ENCODE data around the gene SKIC3.

DNA sequence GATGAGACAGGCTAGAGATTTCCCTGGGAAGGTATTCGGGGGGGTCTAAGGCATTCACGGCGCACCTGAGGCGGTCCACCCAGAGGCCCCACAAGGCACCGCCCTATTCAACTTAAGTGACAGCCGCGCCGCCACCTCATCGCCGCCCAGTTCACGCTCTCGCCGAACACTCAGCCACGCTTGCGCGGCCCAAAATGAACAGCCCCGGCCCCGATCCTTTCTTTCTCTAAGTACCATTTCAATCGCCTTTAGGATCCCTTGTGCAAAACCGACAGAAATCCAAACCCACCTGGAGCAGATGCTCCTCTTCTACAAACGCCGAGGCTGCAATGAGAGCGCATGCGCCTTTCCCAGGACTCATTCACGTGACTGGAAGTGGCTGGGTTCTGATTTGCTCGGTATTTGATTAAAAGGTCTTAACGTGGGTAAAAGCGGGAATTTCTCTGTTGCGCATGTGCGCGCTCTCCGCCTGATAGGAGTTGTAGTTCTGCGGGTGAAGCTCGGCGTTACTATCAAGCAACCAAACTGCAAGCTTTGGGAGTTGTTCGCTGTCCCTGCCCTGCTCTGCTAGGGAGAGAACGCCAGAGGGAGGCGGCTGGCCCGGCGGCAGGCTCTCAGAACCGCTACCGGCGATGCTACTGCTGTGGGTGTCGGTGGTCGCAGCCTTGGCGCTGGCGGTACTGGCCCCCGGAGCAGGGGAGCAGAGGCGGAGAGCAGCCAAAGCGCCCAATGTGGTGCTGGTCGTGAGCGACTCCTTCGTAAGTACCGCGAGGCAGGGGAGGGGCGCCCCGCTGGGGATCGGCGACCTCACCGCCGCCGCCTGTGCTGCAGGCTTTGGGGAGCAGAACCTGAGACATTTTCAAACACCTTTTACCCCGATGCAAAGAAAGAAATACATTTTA lies at the start of gene SKIC3, which contains the start of gene ARSK:
- no peak for TF ChIP-seq YY1 (IDR thresholded peaks at IDR 0.05; ENCODE audit: insufficient read depth, insufficient read length)
- no peak for TF ChIP-seq SUZ12 (IDR thresholded peaks at IDR 0.05; ENCODE audit: extremely low read depth, insufficient read depth, insufficient read length)
- no peak for TF ChIP-seq ZNF274 (IDR thresholded peaks at IDR 0.05; ENCODE audit: low read depth, low read length)
